ENCODE measurements around the gene ZRANB1.
A peak's percentile ranks its signal among the peaks of the same experiment; 100 is the strongest.

Gene ZRANB1

GRCh38 chr10:124997771-124998623, 56.1 kb downstream of the ZRANB1 start:
- H3K4me3 ChIP-seq (ENCODE audit: insufficient read depth, low read depth, low read length), result no peak overlapping the region
- 94 to 95% methylated on average over 35 of the region's 35 CpGs for WGBS, 2 experiments
- H3K4me1 ChIP-seq (ENCODE audit: control insufficient read depth, insufficient read depth, low read length), result no peaks in the 10 kb centered on the region
- H3K9me3 ChIP-seq (ENCODE audit: control insufficient read depth, low read length), result no peaks in the 10 kb centered on the region
- H3K27me3 ChIP-seq (ENCODE audit: control insufficient read depth, insufficient read depth, low read length, poor library complexity, severe bottlenecking), result no peaks in the 10 kb centered on the region
- peaks cover 48% of the 10 kb centered on the region for H3K36me3 ChIP-seq (ENCODE audit: control insufficient read depth, insufficient read depth, low read length)
- no peak overlapping the region for H3K27ac ChIP-seq (ENCODE audit: insufficient read depth, low read depth, low read length, poor library complexity, severe bottlenecking)

- no peaks in the 10 kb centered on the region for H3K9me3 ChIP-seq (ENCODE audit: control insufficient read depth, low read length)
- no peaks in the 10 kb centered on the region for H3K4me1 ChIP-seq (ENCODE audit: control insufficient read depth, insufficient read depth, low read length)
- no peak overlapping the region for H3K27ac ChIP-seq (ENCODE audit: insufficient read depth, low read depth, low read length, poor library complexity, severe bottlenecking)
- no peaks in the 10 kb centered on the region for H3K27me3 ChIP-seq (ENCODE audit: control insufficient read depth, insufficient read depth, low read length, poor library complexity, severe bottlenecking)
- peaks cover 40% of the 10 kb centered on the region for H3K36me3 ChIP-seq (ENCODE audit: control insufficient read depth, insufficient read depth, low read length)
- no peak overlapping the region for H3K4me3 ChIP-seq (ENCODE audit: insufficient read depth, low read depth, low read length)
- WGBS, 2 experiments, result 94 to 95% methylated on average over 16 of the region's 16 CpGs
These were observed 56.8 kb downstream of the ZRANB1 start for GRCh38 chr10:124998624-124999291.

DNA sequence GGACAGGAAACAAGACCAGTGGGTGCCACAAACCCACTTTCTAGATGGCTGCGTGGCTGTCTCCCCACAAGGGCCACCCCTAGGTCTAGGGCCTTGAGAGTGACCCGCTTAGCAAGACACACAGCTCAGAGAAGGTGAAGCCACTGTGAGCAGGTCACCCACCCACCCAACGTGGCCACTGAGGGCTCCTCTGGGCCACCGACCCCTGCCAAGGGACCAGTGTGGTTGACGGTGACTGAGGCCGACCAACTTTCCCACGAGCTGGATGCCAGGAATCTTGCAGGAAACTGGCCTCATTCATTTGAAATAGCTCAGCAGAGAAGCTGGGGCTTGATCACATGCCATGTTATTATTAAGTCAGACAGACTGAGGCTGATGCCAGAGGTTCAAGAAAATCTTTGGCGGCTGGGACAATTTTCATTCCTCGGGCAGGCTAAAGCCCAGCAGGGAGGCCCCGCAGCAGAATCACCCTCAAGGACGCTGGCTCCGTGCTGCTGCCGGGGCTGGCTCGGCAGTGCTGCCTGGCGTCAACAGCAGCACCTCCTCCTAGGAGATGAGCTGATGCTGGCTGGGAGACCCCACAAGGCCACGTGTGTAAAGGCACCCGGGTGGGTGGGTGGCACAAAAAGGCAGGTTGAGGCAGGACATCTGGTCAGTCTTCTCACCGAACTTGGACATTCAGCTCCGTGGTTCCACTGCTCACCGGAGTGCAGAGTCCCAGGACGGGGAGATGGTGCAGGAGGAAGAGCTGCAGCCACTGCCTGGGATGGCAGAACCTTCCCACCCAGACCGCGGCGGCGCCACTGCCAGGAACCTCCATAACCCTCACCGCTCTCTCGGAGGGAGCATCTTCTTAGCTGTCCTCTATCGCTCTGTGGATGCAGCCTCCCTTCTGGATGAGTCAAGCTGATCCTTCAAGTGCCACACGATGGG, 57.8 kb downstream of the ZRANB1 start:
- H3K4me1 ChIP-seq (ENCODE audit: control insufficient read depth, insufficient read depth, low read length), result no peaks in the 10 kb centered on the region
- no peak overlapping the region for H3K27ac ChIP-seq (ENCODE audit: insufficient read depth, low read depth, low read length, poor library complexity, severe bottlenecking)
- H3K36me3 ChIP-seq (ENCODE audit: control insufficient read depth, insufficient read depth, low read length), result peaks cover 36% of the 10 kb centered on the region
- H3K27me3 ChIP-seq (ENCODE audit: control insufficient read depth, insufficient read depth, low read length, poor library complexity, severe bottlenecking), result no peaks in the 10 kb centered on the region
- no peak overlapping the region for H3K4me3 ChIP-seq (ENCODE audit: insufficient read depth, low read depth, low read length)
- H3K9me3 ChIP-seq (ENCODE audit: control insufficient read depth, low read length), result no peaks in the 10 kb centered on the region
- 95 to 96% methylated on average over 29 of the region's 29 CpGs for WGBS, 2 experiments

- Histone ChIP-seq H3K9me3 (ENCODE audit: control insufficient read depth, low read length) (no peaks in the 10 kb centered on the region), H3K4me3 (ENCODE audit: insufficient read depth, low read depth, low read length) (no peak overlapping the region), H3K36me3 (ENCODE audit: control insufficient read depth, insufficient read depth, low read length) (peaks cover 29% of the 10 kb centered on the region), H3K27ac (ENCODE audit: insufficient read depth, low read depth, low read length, poor library complexity, severe bottlenecking) (peak overlapping the region; percentile 47), H3K4me1 (ENCODE audit: control insufficient read depth, insufficient read depth, low read length) (peaks cover 6% of the 10 kb centered on the region), H3K27me3 (ENCODE audit: control insufficient read depth, insufficient read depth, low read length, poor library complexity, severe bottlenecking) (no peaks in the 10 kb centered on the region)
- 88 to 89% methylated on average over 35 of the region's 35 CpGs for WGBS, 2 experiments
These were observed 58.7 kb downstream of the ZRANB1 start for GRCh38 chr10:125000366-125001312.

DNA sequence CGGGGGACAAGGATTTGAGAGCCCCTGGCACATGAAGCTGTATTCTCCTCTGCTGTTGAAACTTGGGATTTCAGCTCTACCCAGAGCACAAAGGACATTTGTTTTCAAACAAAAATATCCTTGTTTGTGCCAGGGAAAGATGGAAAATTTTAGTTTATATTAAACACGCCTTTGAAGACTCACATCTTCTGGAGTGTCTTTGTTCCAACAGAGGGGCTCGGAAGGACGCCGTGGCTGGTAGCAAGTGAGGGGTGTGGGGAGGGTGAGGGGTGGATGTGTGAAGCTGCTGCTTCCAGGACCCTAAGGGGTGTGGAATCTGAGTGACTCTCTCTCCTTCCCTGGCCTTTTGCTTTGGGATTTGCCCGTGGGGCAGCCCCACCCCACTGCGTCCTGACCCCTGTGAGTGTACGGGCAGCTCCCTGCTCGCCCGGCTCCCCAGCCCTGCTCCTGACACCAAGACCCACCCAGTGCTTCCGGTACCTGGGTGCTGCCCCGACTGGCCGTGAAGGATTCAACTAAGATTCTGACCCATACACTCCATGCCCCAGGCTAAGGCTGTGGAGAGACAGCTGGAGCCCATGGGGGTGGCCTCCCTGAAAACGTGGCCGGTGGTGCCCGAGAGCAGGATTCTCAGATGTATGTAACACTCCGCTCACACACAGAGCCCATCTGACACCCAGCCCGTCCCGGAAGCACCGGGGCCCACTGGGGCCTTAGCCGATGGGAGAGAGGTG, 59.6 kb downstream of the ZRANB1 start:
- Histone ChIP-seq H3K9me3 (ENCODE audit: control insufficient read depth, low read length) (no peaks in the 10 kb centered on the region), H3K36me3 (ENCODE audit: control insufficient read depth, insufficient read depth, low read length) (peaks cover 23% of the 10 kb centered on the region), H3K4me3 (ENCODE audit: insufficient read depth, low read depth, low read length) (no peak overlapping the region), H3K27ac (ENCODE audit: insufficient read depth, low read depth, low read length, poor library complexity, severe bottlenecking) (peak overlapping the region; percentile 47), H3K27me3 (ENCODE audit: control insufficient read depth, insufficient read depth, low read length, poor library complexity, severe bottlenecking) (no peaks in the 10 kb centered on the region), H3K4me1 (ENCODE audit: control insufficient read depth, insufficient read depth, low read length) (peaks cover 6% of the 10 kb centered on the region)
- 93 to 94% methylated on average over 21 of the region's 21 CpGs for WGBS, 2 experiments

- H3K27me3 ChIP-seq (ENCODE audit: control insufficient read depth, insufficient read depth, low read length, poor library complexity, severe bottlenecking), result no peaks in the 10 kb centered on the region
- peaks cover 6% of the 10 kb centered on the region for H3K4me1 ChIP-seq (ENCODE audit: control insufficient read depth, insufficient read depth, low read length)
- no peaks in the 10 kb centered on the region for H3K9me3 ChIP-seq (ENCODE audit: control insufficient read depth, low read length)
- 87 to 89% methylated on average over 12 of the region's 12 CpGs for WGBS, 2 experiments
- no peak overlapping the region for H3K27ac ChIP-seq (ENCODE audit: insufficient read depth, low read depth, low read length, poor library complexity, severe bottlenecking)
- H3K4me3 ChIP-seq (ENCODE audit: insufficient read depth, low read depth, low read length), result no peak overlapping the region
- H3K36me3 ChIP-seq (ENCODE audit: control insufficient read depth, insufficient read depth, low read length), result peaks cover 18% of the 10 kb centered on the region
These were observed 60.1 kb downstream of the ZRANB1 start for GRCh38 chr10:125002047-125002422.

- Histone ChIP-seq H3K4me3 (ENCODE audit: insufficient read depth, low read depth, low read length) (no peak overlapping the region), H3K27ac (ENCODE audit: insufficient read depth, low read depth, low read length, poor library complexity, severe bottlenecking) (no peak overlapping the region), H3K9me3 (ENCODE audit: control insufficient read depth, low read length) (no peaks in the 10 kb centered on the region), H3K27me3 (ENCODE audit: control insufficient read depth, insufficient read depth, low read length, poor library complexity, severe bottlenecking) (no peaks in the 10 kb centered on the region), H3K4me1 (ENCODE audit: control insufficient read depth, insufficient read depth, low read length) (peaks cover 6% of the 10 kb centered on the region), H3K36me3 (ENCODE audit: control insufficient read depth, insufficient read depth, low read length) (peaks cover 15% of the 10 kb centered on the region)
- 93 to 94% methylated on average over 28 of the region's 28 CpGs for WGBS, 2 experiments
These were observed 60.7 kb downstream of the ZRANB1 start for GRCh38 chr10:125002423-125003145.

- H3K4me1 ChIP-seq (ENCODE audit: control insufficient read depth, insufficient read depth, low read length), result peaks cover 6% of the 10 kb centered on the region
- H3K36me3 ChIP-seq (ENCODE audit: control insufficient read depth, insufficient read depth, low read length), result peaks cover 8% of the 10 kb centered on the region
- 96% methylated on average over 34 of the region's 34 CpGs for WGBS, 2 experiments
- H3K27ac ChIP-seq (ENCODE audit: insufficient read depth, low read depth, low read length, poor library complexity, severe bottlenecking), result no peak overlapping the region
- H3K4me3 ChIP-seq (ENCODE audit: insufficient read depth, low read depth, low read length), result no peak overlapping the region
- no peaks in the 10 kb centered on the region for H3K27me3 ChIP-seq (ENCODE audit: control insufficient read depth, insufficient read depth, low read length, poor library complexity, severe bottlenecking)
- no peaks in the 10 kb centered on the region for H3K9me3 ChIP-seq (ENCODE audit: control insufficient read depth, low read length)
These were observed 61.4 kb downstream of the ZRANB1 start for GRCh38 chr10:125003146-125003900.
